K562 (cell line): ENCODE data around the gene PIP5KL1. TPM values are rescaled to one million over a fixed set of nuclear protein-coding genes. Genes with fewer than 3 reads are reported as not detected.

Experiments
- AFF1 ChIP-seq, 2 experiments: fragments of 450-650 bp; IDR thresholded peaks; 2 replicates each; pipeline ENCODE4 v1.6.1; 2018; ENCODE audit warnings: mild to moderate bottlenecking in 2 of 2, low read depth in 1 of 2; ENCODE audit not compliant: partially characterized antibody in 2 of 2
- CBFB ChIP-seq: sonication (generic); formaldehyde crosslinking; IDR thresholded peaks from 2 replicates; pipeline ENCODE4 v1.4.0; 2020; ENCODE audit warnings: mild to moderate bottlenecking, missing genetic modification reagents
- CHD1 ChIP-seq: fragments of 200-600 bp; sonication (generic); IDR thresholded peaks from one replicate; pipeline ENCODE4 v1.6.1; 2012; ENCODE audit warnings: mild to moderate bottlenecking, moderate library complexity, low read length, inconsistent platforms
- CXXC5 ChIP-seq: fragments of 250-450 bp; sonication (Bioruptor Pico); IDR thresholded peaks from 2 replicates; pipeline ENCODE4 v1.8.0; 2022; ENCODE audit warnings: inconsistent platforms, mild to moderate bottlenecking, moderate library complexity
- E2F1 ChIP-seq: sonication (generic); formaldehyde crosslinking; IDR thresholded peaks from 2 replicates; pipeline ENCODE4 v1.8.1; 2023; ENCODE audit warnings: mild to moderate bottlenecking, missing genetic modification reagents, moderate library complexity
- KAT2B ChIP-seq: IDR thresholded peaks from one replicate; pipeline ENCODE4 v1.6.1; 2012; ENCODE audit warnings: low read depth, mild to moderate bottlenecking, control low read depth, inconsistent platforms, low read length, moderate library complexity
- NCOR1 ChIP-seq: fragments of 450-650 bp; IDR thresholded peaks from 2 replicates; pipeline ENCODE4 v1.6.1; 2016; ENCODE audit warnings: mild to moderate bottlenecking, moderate library complexity
- NFIC ChIP-seq: fragments of 450-650 bp; IDR thresholded peaks from 2 replicates; pipeline ENCODE4 v1.6.1; 2017; ENCODE audit warnings: mild to moderate bottlenecking, inconsistent platforms
- RBM17 ChIP-seq: fragments of 200-400 bp; formaldehyde crosslinking; IDR thresholded peaks from 2 replicates; pipeline ENCODE4 v1.6.1; 2017; ENCODE audit warnings: low read depth, mild to moderate bottlenecking, low read length, borderline replicate concordance
- SMARCC2 ChIP-seq: fragments of 450-650 bp; IDR thresholded peaks from 2 replicates; pipeline ENCODE4 v1.6.1; 2017; ENCODE audit warnings: antibody characterized with exemption, moderate library complexity, mild to moderate bottlenecking, low read depth
- SMARCE1 ChIP-seq: fragments of 450-650 bp; IDR thresholded peaks from 2 replicates; pipeline ENCODE4 v1.7.1; 2016; ENCODE audit warnings: mild to moderate bottlenecking
- TARDBP ChIP-seq: fragments of 450-650 bp; IDR thresholded peaks from 2 replicates; pipeline ENCODE4 v1.6.1; 2016
- TBP ChIP-seq: optimal IDR thresholded peaks from 2 replicates; pipeline ENCODE3; 2011; ENCODE audit warnings: low read depth, low read length, improper control_type of control experiment
- TFAP4 ChIP-seq: sonication (generic); formaldehyde crosslinking; IDR thresholded peaks from 2 replicates; pipeline ENCODE4 v1.8.0; 2022; ENCODE audit warnings: missing genetic modification reagents, mild to moderate bottlenecking, moderate library complexity, borderline replicate concordance
- TRIM24 ChIP-seq, 2 experiments: fragments of 450-650 bp; IDR thresholded peaks; 2 replicates each; pipeline ENCODE4 v1.6.1; 2016
- ZBTB43 ChIP-seq: sonication (generic); formaldehyde crosslinking; IDR thresholded peaks from 2 replicates; pipeline ENCODE4 v1.8.0; 2023; ENCODE audit warnings: mild to moderate bottlenecking, missing genetic modification reagents
- ZNF263 ChIP-seq: sonication (generic); formaldehyde crosslinking; IDR thresholded peaks from 2 replicates; pipeline ENCODE4 v1.8.0; 2022; ENCODE audit warnings: mild to moderate bottlenecking, missing genetic modification reagents, borderline replicate concordance
- ZNF655 ChIP-seq: fragments of 250-450 bp; sonication (Bioruptor Pico); IDR thresholded peaks from 2 replicates; pipeline ENCODE4 v1.5.0; 2021
- polyA plus RNA-seq, 8 experiments: library from polyadenylated mRNA; depleted of rRNA in 4 of 8; stranded (reverse) in 5 of 8; unstranded in 3 of 8; fragments of >200 nt; fragmentation: Nextera tagmentation in 2 of 8; fragmentation: Illumina TruSeq in 1 of 8; extraction: Ambion mirVana in 2 of 8; extraction: Trizol in 1 of 8; gene quantifications; 2 replicates each; pipeline versions ENCODE4 v1.2.1 to v1.2.3, GENCODE V29; 2011 to 2014; ENCODE audit warnings: inconsistent platforms in 1 of 8, missing spikeins in 1 of 8
- total RNA-seq, 7 experiments: library from RNA; depleted of rRNA in 6 of 7; stranded (reverse); fragments of >200 nt in 6 of 7; fragmentation: Illumina TruSeq in 2 of 7; extraction: Trizol in 2 of 7; gene quantifications; 2 replicates each; pipeline versions ENCODE4 v1.2.1 to v1.2.3, GENCODE V29; 2011 to 2021; ENCODE audit warnings: low replicate concordance in 1 of 7

Gene PIP5KL1
- total and polyA plus RNA-seq, 9 of the 15 experiments (the other 6 are each of a cell fraction or from before 2014, with no cell fraction given): 0.18 to 4.8 (median 1.2) TPM

- TF ChIP-seq ZBTB43 (CRISPR knock-in tag) (no peak), SMARCE1 (peak; percentile 73; the same call in 1 of the 2 replicates), TRIM24 (IDR thresholded peaks at IDR 0.05) (peak in 1 of 2 experiments; percentile 40; a peak in 2 of 4 replicates), AFF1 (IDR thresholded peaks at IDR 0.05; ENCODE audit: low read depth in 1 of 2, partially characterized antibody in 2 of 2) (peak in 1 of 2 experiments; percentile 22), TBP (no peak), KAT2B (no peak), ZNF263 (CRISPR knock-in tag) (no peak), NFIC (peak; percentile 41), RBM17 (no peak), TFAP4 (CRISPR knock-in tag) (no peak), NCOR1 (no peak), CXXC5 (CRISPR knock-in tag) (no peak), E2F1 (CRISPR knock-in tag) (no peak; the same call in 1 of the 2 replicates), ZNF655 (CRISPR knock-in tag) (no peak), SMARCC2 (0 out of 2 replicates have a peak, but pooled peaks have one; percentile 24), CHD1 (no peak), TARDBP (no peak), CBFB (CRISPR knock-in tag) (no peak)
Observed at GRCh38 chr9:127931092-127931881, 710 bp upstream of the PIP5KL1 start (continued).
